ENCODE measurements around the gene ULBP2. TPM values are rescaled to one million over a fixed set of nuclear protein-coding genes. Genes with fewer than 3 reads are reported as not detected.
"Not testable (repeated sequence)": the region's sequence is repeated elsewhere in the genome, so short reads cannot be mapped to it uniquely, and the experiment has no call there.

The ULBP2 gene
- total RNA-seq, 1 donor from 2014 or later = 9.9 TPM

- DNase-seq (ENCODE audit: low spot score) = peak; percentile 51
- no peak for TF ChIP-seq CTCF (IDR thresholded peaks at IDR 0.05; ENCODE audit: unreplicated experiment)
- H3K27ac Mint-ChIP-seq (ENCODE audit: unreplicated experiment) = peak overlapping the region; percentile 86
Observed at GRCh38 chr6:149965194-149966020, 23.6 kb downstream of the ULBP2 start.

GRCh38 chr6:149966319-149966718 lies 24.5 kb downstream of the ULBP2 start:
- not testable (repeated sequence) for H3K27ac Mint-ChIP-seq (ENCODE audit: unreplicated experiment); H3K9me3 Mint-ChIP-seq (ENCODE audit: unreplicated experiment); DNase-seq (ENCODE audit: low spot score)
- H3K4me3 Mint-ChIP-seq (ENCODE audit: unreplicated experiment) = peak overlapping the region; percentile 99
- H3K36me3 Mint-ChIP-seq (ENCODE audit: low read depth, unreplicated experiment) = peaks cover 31% of the 10 kb centered on the region
- H3K4me1 Mint-ChIP-seq (ENCODE audit: unreplicated experiment) = peaks cover 26% of the 10 kb centered on the region
- peaks cover 35% of the 10 kb centered on the region for H3K27me3 Mint-ChIP-seq (ENCODE audit: unreplicated experiment)

More at GRCh38 chr6:149965194-149966020, 23.6 kb downstream of the ULBP2 start:
- Mint-ChIP-seq H3K36me3 (ENCODE audit: low read depth, unreplicated experiment) (peaks cover 29% of the 10 kb centered on the region), H3K27me3 (ENCODE audit: unreplicated experiment) (peaks cover 33% of the 10 kb centered on the region), H3K4me3 (ENCODE audit: unreplicated experiment) (peak overlapping the region; percentile 99), H3K4me1 (ENCODE audit: unreplicated experiment) (peaks cover 26% of the 10 kb centered on the region), H3K9me3 (ENCODE audit: unreplicated experiment) (no peaks in the 10 kb centered on the region)

- peaks cover 23% of the 10 kb centered on the region for H3K4me1 Mint-ChIP-seq (ENCODE audit: unreplicated experiment)
- peak overlapping the region; percentile 50 for H3K4me3 Mint-ChIP-seq (ENCODE audit: unreplicated experiment)
- no peak for TF ChIP-seq CTCF (IDR thresholded peaks at IDR 0.05; ENCODE audit: unreplicated experiment)
- peaks cover 35% of the 10 kb centered on the region for H3K27me3 Mint-ChIP-seq (ENCODE audit: unreplicated experiment)
- no peak for DNase-seq (ENCODE audit: low spot score)
- no peaks in the 10 kb centered on the region for H3K9me3 Mint-ChIP-seq (ENCODE audit: unreplicated experiment)
- peaks cover 39% of the 10 kb centered on the region for H3K36me3 Mint-ChIP-seq (ENCODE audit: low read depth, unreplicated experiment)
- peak overlapping the region; percentile 30 for H3K27ac Mint-ChIP-seq (ENCODE audit: unreplicated experiment)
Observed at GRCh38 chr6:149967591-149967990, 25.8 kb downstream of the ULBP2 start.

- H3K9me3 Mint-ChIP-seq (ENCODE audit: unreplicated experiment); H3K4me3 Mint-ChIP-seq (ENCODE audit: unreplicated experiment); H3K27ac Mint-ChIP-seq (ENCODE audit: unreplicated experiment); DNase-seq (ENCODE audit: low spot score): not testable (repeated sequence)
- Mint-ChIP-seq H3K4me1 (ENCODE audit: unreplicated experiment) (peaks cover 23% of the 10 kb centered on the region), H3K36me3 (ENCODE audit: low read depth, unreplicated experiment) (peaks cover 43% of the 10 kb centered on the region), H3K27me3 (ENCODE audit: unreplicated experiment) (peaks cover 34% of the 10 kb centered on the region)
Observed at GRCh38 chr6:149967999-149968398, 26.2 kb downstream of the ULBP2 start.

- DNase-seq (ENCODE audit: low spot score); H3K9me3 Mint-ChIP-seq (ENCODE audit: unreplicated experiment); H3K27ac Mint-ChIP-seq (ENCODE audit: unreplicated experiment): not testable (repeated sequence)
- H3K4me3 Mint-ChIP-seq (ENCODE audit: unreplicated experiment) = peak overlapping the region; percentile 63
- H3K27me3 Mint-ChIP-seq (ENCODE audit: unreplicated experiment) = peaks cover 29% of the 10 kb centered on the region
- peaks cover 20% of the 10 kb centered on the region for H3K4me1 Mint-ChIP-seq (ENCODE audit: unreplicated experiment)
- peaks cover 48% of the 10 kb centered on the region for H3K36me3 Mint-ChIP-seq (ENCODE audit: low read depth, unreplicated experiment)
Observed at GRCh38 chr6:149968909-149969308, 27.1 kb downstream of the ULBP2 start.

- Mint-ChIP-seq H3K36me3 (ENCODE audit: low read depth, unreplicated experiment) (peaks cover 50% of the 10 kb centered on the region), H3K4me3 (ENCODE audit: unreplicated experiment) (no peak overlapping the region), H3K27me3 (ENCODE audit: unreplicated experiment) (peaks cover 23% of the 10 kb centered on the region), H3K4me1 (ENCODE audit: unreplicated experiment) (peaks cover 13% of the 10 kb centered on the region), H3K9me3 (ENCODE audit: unreplicated experiment) (no peaks in the 10 kb centered on the region), H3K27ac (ENCODE audit: unreplicated experiment) (no peak overlapping the region)
- DNase-seq (ENCODE audit: low spot score) = no peak
- TF ChIP-seq CTCF (IDR thresholded peaks at IDR 0.05; ENCODE audit: unreplicated experiment) = no peak
Observed at GRCh38 chr6:149969635-149970034, 27.8 kb downstream of the ULBP2 start.

GRCh38 chr6:149974394-149974793 lies 32.6 kb downstream of the ULBP2 start:
- not testable (repeated sequence) for H3K27ac Mint-ChIP-seq (ENCODE audit: unreplicated experiment); DNase-seq (ENCODE audit: low spot score); H3K27me3 Mint-ChIP-seq (ENCODE audit: unreplicated experiment); H3K9me3 Mint-ChIP-seq (ENCODE audit: unreplicated experiment); H3K4me1 Mint-ChIP-seq (ENCODE audit: unreplicated experiment); H3K4me3 Mint-ChIP-seq (ENCODE audit: unreplicated experiment)
- H3K36me3 Mint-ChIP-seq (ENCODE audit: low read depth, unreplicated experiment) = peaks cover 31% of the 10 kb centered on the region

Data from endothelial cell (in vitro differentiated cells).